Karpas-422 (cell line): ENCODE data around the gene SARDH. TPM values are rescaled to one million over a fixed set of nuclear protein-coding genes. Genes with fewer than 3 reads are reported as not detected.
A peak's percentile ranks its signal among the peaks of the same experiment; 100 is the strongest.

Experiments used
- DNase-seq: peaks from one replicate; pipeline ENCODE4 v3.0.0-alpha.2; 2015
- H2AFZ ChIP-seq: fragments of 200-600 bp; sonication (generic); 2 replicates; pipeline ENCODE4 v1.6.1; 2014; ENCODE audit warnings: antibody characterized with exemption, low read length, mixed read lengths
- H3K27ac ChIP-seq: fragments of 200-600 bp; sonication (generic); 2 replicates; pipeline ENCODE4 v1.5.1; 2014; ENCODE audit warnings: mild to moderate bottlenecking, low read length, moderate library complexity
- H3K27me3 ChIP-seq: fragments of 200-600 bp; sonication (generic); 2 replicates; pipeline ENCODE4 v1.6.1; 2014; ENCODE audit warnings: low read length, mixed read lengths
- H3K36me3 ChIP-seq: fragments of 200-600 bp; sonication (generic); 2 replicates; pipeline ENCODE4 v1.6.1; 2014; ENCODE audit warnings: low read length, mixed read lengths; ENCODE audit not compliant: insufficient read depth
- H3K4me1 ChIP-seq: fragments of 200-600 bp; sonication (generic); 2 replicates; pipeline ENCODE4 v1.6.1; 2014; ENCODE audit warnings: mild to moderate bottlenecking, low read length, mixed read lengths
- H3K4me2 ChIP-seq: fragments of 200-600 bp; sonication (generic); 2 replicates; pipeline ENCODE4 v1.6.1; 2014; ENCODE audit warnings: low read length, low read depth, mild to moderate bottlenecking; ENCODE audit not compliant: poor library complexity, severe bottlenecking
- H3K4me3 ChIP-seq: fragments of 200-600 bp; sonication (generic); 2 replicates; pipeline ENCODE4 v1.5.1; 2014; ENCODE audit warnings: mild to moderate bottlenecking, antibody characterized with exemption, low read length, mixed read lengths
- H3K79me2 ChIP-seq: fragments of 200-600 bp; sonication (generic); 2 replicates; pipeline ENCODE4 v1.6.1; 2014; ENCODE audit warnings: mild to moderate bottlenecking, low read length, mixed read lengths
- H3K9ac ChIP-seq: fragments of 200-600 bp; sonication (generic); 2 replicates; pipeline ENCODE4 v1.6.0; 2014; ENCODE audit warnings: low read length
- H3K9me2 ChIP-seq: fragments of 200-600 bp; sonication (generic), shearing (Covaris generic); replicated peaks from 2 replicates; pipeline ENCODE4 v1.6.0; 2014; ENCODE audit warnings: mild to moderate bottlenecking, low read length, moderate library complexity; ENCODE audit not compliant: insufficient read depth
- H3K9me3 ChIP-seq: fragments of 300-700, 200-600 bp; sonication (generic); 2 replicates; pipeline ENCODE4 v1.6.1; 2014; ENCODE audit warnings: low read length, mixed read lengths
- H4K20me1 ChIP-seq: fragments of 200-600 bp; sonication (generic); 2 replicates; pipeline ENCODE4 v1.6.1; 2014; ENCODE audit warnings: mild to moderate bottlenecking, antibody characterized with exemption, low read length, low read depth; ENCODE audit not compliant: insufficient read depth
- total RNA-seq: library from RNA; depleted of rRNA; stranded (reverse); fragments of >200 nt; shearing (Covaris generic); gene quantifications from 2 replicates; pipeline ENCODE4 v1.2.3, GENCODE V29; 2014; ENCODE audit warnings: low replicate concordance

The SARDH gene
- total RNA-seq, 1 experiment from 2014 or later = not detected

- DNase-seq = no peak
- Histone ChIP-seq H3K4me3 (no peak overlapping the region), H3K4me1 (no peaks in the 10 kb centered on the region), H3K9me3 (no peaks in the 10 kb centered on the region), H3K9ac (no peak overlapping the region), H3K27ac (no peak overlapping the region), H2AFZ (no peak overlapping the region), H3K79me2 (no peaks in the 10 kb centered on the region), H4K20me1 (peaks cover 3% of the 10 kb centered on the region; the same call in 1 of the 2 replicates), H3K4me2 (no peak overlapping the region), H3K27me3 (no peaks in the 10 kb centered on the region), H3K36me3 (no peaks in the 10 kb centered on the region), H3K9me2 (no peaks in the 10 kb centered on the region)
These were observed 20.8 kb downstream of the SARDH start for GRCh38 chr9:133717113-133718031.

GRCh38 chr9:133716564-133717112, 21.5 kb downstream of the SARDH start:
- Histone ChIP-seq H3K9me2 (no peaks in the 10 kb centered on the region), H3K4me2 (no peak overlapping the region), H3K27me3 (no peaks in the 10 kb centered on the region), H3K9ac (no peak overlapping the region), H3K4me3 (no peak overlapping the region), H2AFZ (no peak overlapping the region), H3K27ac (no peak overlapping the region), H3K9me3 (no peaks in the 10 kb centered on the region), H3K36me3 (no peaks in the 10 kb centered on the region), H3K79me2 (no peaks in the 10 kb centered on the region), H4K20me1 (peaks cover 3% of the 10 kb centered on the region; the same call in 1 of the 2 replicates), H3K4me1 (no peaks in the 10 kb centered on the region)
- no peak for DNase-seq

DNA sequence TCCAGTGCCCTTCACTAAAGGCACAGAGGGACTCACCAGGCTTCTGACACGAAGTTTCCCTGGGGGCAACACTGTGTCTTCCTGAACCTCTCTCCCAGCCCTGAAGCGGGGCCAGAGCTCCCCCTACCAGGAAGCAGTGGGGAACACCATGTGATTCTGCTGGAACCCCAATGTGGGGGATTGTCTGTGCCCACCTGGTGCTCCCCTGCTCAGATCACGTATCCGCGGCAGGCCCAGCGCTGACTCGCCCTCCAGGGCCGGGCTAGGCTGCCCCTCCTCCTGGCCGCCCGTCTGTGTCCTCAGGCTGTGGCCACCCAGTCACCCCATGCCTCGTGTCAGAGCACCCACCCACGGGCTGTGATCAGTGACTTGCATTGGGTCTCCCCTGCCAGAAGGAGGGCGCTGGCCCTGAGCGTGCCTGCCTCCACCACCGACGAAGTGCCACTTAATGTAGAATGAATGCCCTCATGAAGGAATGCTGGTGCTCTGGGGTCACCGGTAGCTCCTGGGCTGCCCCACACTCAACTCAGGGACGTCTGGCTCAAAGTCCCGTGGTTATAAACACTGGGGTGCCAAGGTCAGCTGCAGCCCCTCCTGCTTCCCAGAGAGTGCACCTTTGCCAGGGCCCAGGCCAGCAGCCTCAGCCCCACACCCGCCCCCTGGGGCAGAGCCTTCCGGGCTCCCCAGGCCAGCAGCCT, 22.1 kb downstream of the SARDH start:
- no peak overlapping the region for H2AFZ ChIP-seq
- no peak overlapping the region for H3K9ac ChIP-seq
- H3K4me1 ChIP-seq = no peaks in the 10 kb centered on the region
- H3K27ac ChIP-seq = no peak overlapping the region
- H3K27me3 ChIP-seq = no peaks in the 10 kb centered on the region
- peak; percentile 73 for DNase-seq
- no peaks in the 10 kb centered on the region for H3K9me3 ChIP-seq
- no peaks in the 10 kb centered on the region for H3K36me3 ChIP-seq
- no peak overlapping the region for H3K4me3 ChIP-seq
- H3K4me2 ChIP-seq = no peak overlapping the region
- no peaks in the 10 kb centered on the region for H3K9me2 ChIP-seq
- H4K20me1 ChIP-seq = peaks cover 3% of the 10 kb centered on the region; the same call in 1 of the 2 replicates
- H3K79me2 ChIP-seq = no peaks in the 10 kb centered on the region

DNA sequence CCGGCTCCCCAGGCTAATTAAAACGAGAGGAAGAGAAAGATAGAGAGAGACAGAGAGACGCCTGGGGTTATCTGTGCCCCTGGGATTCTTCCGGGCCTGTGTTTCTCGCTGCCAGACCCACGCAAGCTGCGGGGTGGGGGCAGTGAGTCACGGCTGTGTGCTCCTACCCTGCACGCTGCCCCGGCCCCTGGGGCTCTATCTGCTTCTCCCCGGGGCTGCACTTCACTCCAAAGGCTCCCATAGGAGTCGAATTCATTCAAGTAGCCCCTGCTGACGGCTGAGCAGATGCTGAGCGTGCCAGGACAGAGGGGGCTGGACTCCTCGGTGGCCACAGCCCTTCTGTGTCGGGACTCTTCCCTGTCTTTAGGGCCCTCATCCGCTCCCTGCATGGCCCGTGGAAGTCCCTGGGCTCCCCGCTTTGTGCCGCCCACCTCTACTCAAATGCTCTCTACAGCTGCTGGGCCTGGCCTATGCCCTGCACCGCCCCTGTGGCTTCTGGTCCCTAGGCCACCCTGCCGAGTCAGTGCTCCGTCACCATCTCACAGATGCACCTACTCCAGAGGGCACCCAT, 22.8 kb downstream of the SARDH start:
- H3K9ac ChIP-seq = no peak overlapping the region
- H4K20me1 ChIP-seq = peaks cover 3% of the 10 kb centered on the region; the same call in 1 of the 2 replicates
- no peaks in the 10 kb centered on the region for H3K36me3 ChIP-seq
- no peaks in the 10 kb centered on the region for H3K4me1 ChIP-seq
- H3K27me3 ChIP-seq = no peaks in the 10 kb centered on the region
- H3K9me3 ChIP-seq = no peaks in the 10 kb centered on the region
- H3K27ac ChIP-seq = no peak overlapping the region
- no peak overlapping the region for H3K4me3 ChIP-seq
- no peak for DNase-seq
- H3K79me2 ChIP-seq = no peaks in the 10 kb centered on the region
- H2AFZ ChIP-seq = no peak overlapping the region
- no peak overlapping the region for H3K4me2 ChIP-seq
- H3K9me2 ChIP-seq = no peaks in the 10 kb centered on the region

- H3K36me3 ChIP-seq = no peaks in the 10 kb centered on the region
- no peaks in the 10 kb centered on the region for H3K27me3 ChIP-seq
- H4K20me1 ChIP-seq = peaks cover 3% of the 10 kb centered on the region; the same call in 1 of the 2 replicates
- no peak overlapping the region for H3K4me2 ChIP-seq
- H2AFZ ChIP-seq = no peak overlapping the region
- DNase-seq = no peak
- H3K4me3 ChIP-seq = no peak overlapping the region
- H3K9me3 ChIP-seq = no peaks in the 10 kb centered on the region
- no peaks in the 10 kb centered on the region for H3K9me2 ChIP-seq
- H3K27ac ChIP-seq = no peak overlapping the region
- H3K79me2 ChIP-seq = no peaks in the 10 kb centered on the region
- H3K9ac ChIP-seq = no peak overlapping the region
- no peaks in the 10 kb centered on the region for H3K4me1 ChIP-seq
These were observed 23.4 kb downstream of the SARDH start for GRCh38 chr9:133714606-133715294.

DNA sequence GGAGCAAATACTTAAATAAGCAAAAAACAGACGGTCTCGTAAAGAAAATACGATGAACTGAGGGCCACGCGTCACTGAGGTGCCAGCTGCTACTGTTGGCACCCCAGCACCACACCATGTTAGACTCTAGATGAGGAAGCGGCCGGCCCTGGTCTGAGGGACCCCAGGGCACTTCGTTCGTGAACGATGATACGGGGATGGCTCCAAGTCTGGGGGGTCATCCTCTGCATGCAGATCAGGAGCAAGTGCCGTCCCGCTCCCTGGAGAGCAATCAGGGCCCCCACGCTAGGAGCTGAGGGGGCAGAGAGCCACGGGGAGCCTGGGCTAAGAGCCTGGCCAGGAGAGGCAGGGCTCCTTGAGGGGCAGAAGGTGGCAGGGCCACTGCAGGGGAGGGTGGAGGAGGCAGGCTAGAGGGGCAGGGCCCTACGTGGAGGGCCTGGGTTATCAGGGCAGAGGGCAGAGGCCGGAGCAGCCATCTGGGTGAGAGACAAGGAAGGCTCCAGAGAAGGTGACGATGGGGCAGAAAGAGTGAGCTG, 24.1 kb downstream of the SARDH start:
- Histone ChIP-seq H3K9ac (no peak overlapping the region), H3K79me2 (no peaks in the 10 kb centered on the region), H3K4me3 (no peak overlapping the region), H4K20me1 (peaks cover 3% of the 10 kb centered on the region; the same call in 1 of the 2 replicates), H3K4me1 (no peaks in the 10 kb centered on the region), H3K4me2 (no peak overlapping the region), H3K9me2 (no peaks in the 10 kb centered on the region), H3K27ac (no peak overlapping the region), H2AFZ (no peak overlapping the region), H3K36me3 (no peaks in the 10 kb centered on the region), H3K27me3 (no peaks in the 10 kb centered on the region), H3K9me3 (no peaks in the 10 kb centered on the region)
- DNase-seq = no peak

DNA sequence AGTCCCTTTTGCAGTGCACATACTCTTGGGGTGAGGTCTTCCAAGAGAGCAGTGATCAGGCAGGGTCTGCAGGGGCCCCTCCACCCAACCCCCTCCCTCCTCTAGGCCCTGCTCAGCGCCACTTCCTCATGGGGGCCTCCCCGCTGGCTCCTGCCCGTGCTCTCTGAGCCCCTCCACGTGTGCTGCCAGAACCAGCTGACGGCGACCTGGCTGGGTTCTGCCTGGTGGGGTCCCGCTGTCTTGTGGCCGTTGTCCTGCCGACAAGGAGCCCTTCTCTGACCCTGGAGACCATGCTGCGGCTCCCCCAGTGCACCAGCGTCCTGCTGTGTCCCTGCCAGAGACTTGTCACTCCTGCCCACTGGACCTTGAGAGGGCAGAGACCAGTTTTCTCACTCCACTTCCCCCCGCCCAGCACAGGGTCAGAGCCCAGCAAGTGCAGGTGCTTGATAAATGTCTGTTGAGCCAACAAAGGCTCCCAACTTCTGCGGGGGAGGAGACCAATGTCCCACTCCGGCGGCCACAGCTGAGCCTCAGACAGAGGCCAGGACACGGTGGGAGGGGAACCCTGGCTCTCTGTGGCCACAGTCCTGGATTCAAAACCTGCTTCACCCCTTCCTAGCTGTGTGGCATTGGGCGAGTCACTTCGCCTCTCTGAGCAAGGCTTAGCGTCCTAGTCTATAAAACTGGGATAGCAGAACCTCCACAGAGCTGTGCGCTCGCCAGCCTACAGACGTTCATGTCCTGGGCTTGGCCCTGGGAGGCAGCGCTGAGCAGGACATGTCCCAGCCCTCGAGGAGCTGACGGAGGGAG, 24.8 kb downstream of the SARDH start:
- H3K9me3 ChIP-seq = no peaks in the 10 kb centered on the region
- DNase-seq = no peak
- no peak overlapping the region for H2AFZ ChIP-seq
- no peaks in the 10 kb centered on the region for H3K79me2 ChIP-seq
- H3K4me2 ChIP-seq = no peak overlapping the region
- no peak overlapping the region for H3K4me3 ChIP-seq
- H3K9me2 ChIP-seq = no peaks in the 10 kb centered on the region
- no peaks in the 10 kb centered on the region for H3K27me3 ChIP-seq
- H3K27ac ChIP-seq = no peak overlapping the region
- no peak overlapping the region for H3K9ac ChIP-seq
- H3K36me3 ChIP-seq = no peaks in the 10 kb centered on the region
- H4K20me1 ChIP-seq = peaks cover 3% of the 10 kb centered on the region; the same call in 1 of the 2 replicates
- no peaks in the 10 kb centered on the region for H3K4me1 ChIP-seq
